Adipocyte (in vitro differentiated cells): ENCODE data around the gene PDGFRB.

Experiments
- DNase-seq: peaks from one replicate; pipeline ENCODE4 v3.0.0-alpha.2; 2015; ENCODE audit warnings: low read depth
- H3K27me3 ChIP-seq: replicated peaks from 2 replicates; pipeline ENCODE4 v1.7.0; 2013; ENCODE audit warnings: mild to moderate bottlenecking, low read length, moderate library complexity; ENCODE audit not compliant: control insufficient read depth, insufficient read depth
- H3K36me3 ChIP-seq: 2 replicates; pipeline ENCODE4 v1.7.0; 2013; ENCODE audit warnings: low read length, mild to moderate bottlenecking, moderate library complexity; ENCODE audit not compliant: control insufficient read depth, insufficient read depth, severe bottlenecking
- H3K4me1 ChIP-seq: 2 replicates; pipeline ENCODE4 v1.7.0; 2013; ENCODE audit warnings: mild to moderate bottlenecking, low read length, moderate library complexity; ENCODE audit not compliant: control insufficient read depth, insufficient read depth
- H3K4me3 ChIP-seq: 2 replicates; pipeline ENCODE4 v1.7.0; 2013; ENCODE audit warnings: mild to moderate bottlenecking, low read length, moderate library complexity
- H3K9ac ChIP-seq: 2 replicates; pipeline ENCODE4 v1.7.0; 2013; ENCODE audit warnings: mild to moderate bottlenecking, low read length, moderate library complexity
- H3K9me3 ChIP-seq: 2 replicates; pipeline ENCODE4 v1.7.0; 2013; ENCODE audit warnings: mild to moderate bottlenecking, low read length, moderate library complexity; ENCODE audit not compliant: control insufficient read depth

PDGFRB gene

DNA sequence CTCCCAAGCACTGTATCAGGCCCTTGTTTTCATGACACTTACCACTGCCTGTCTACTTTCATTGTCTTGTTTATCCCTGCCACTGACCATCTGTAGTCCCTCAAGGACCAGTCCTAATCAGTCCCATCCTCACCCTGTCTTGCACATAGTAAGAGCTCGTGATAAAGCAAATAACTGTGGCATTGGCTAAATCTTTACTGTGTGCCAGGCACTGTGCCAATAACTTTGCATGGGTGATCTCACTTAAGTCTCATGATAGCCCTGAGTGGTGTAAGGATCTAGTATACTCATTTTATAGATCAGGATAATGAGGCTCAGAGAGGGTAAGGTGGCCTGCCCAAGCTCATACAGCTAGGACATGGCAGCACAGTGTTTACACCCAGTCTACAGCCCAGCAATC lies 16.5 kb upstream of the PDGFRB start:
- H3K9me3 ChIP-seq = no peaks in the 10 kb centered on the region
- H3K4me3 ChIP-seq = no peak overlapping the region
- no peak overlapping the region for H3K9ac ChIP-seq
- no peaks in the 10 kb centered on the region for H3K36me3 ChIP-seq
- peaks cover 4% of the 10 kb centered on the region for H3K27me3 ChIP-seq
- peak; percentile 40 for DNase-seq
- H3K4me1 ChIP-seq = no peaks in the 10 kb centered on the region

- Histone ChIP-seq H3K36me3 (no peaks in the 10 kb centered on the region), H3K4me1 (peaks cover 15% of the 10 kb centered on the region), H3K4me3 (no peak overlapping the region), H3K9me3 (no peaks in the 10 kb centered on the region), H3K27me3 (peaks cover 4% of the 10 kb centered on the region), H3K9ac (no peak overlapping the region)
- no peak for DNase-seq
These were observed 13.2 kb upstream of the PDGFRB start for GRCh38 chr5:150168864-150169263.

- peaks cover 4% of the 10 kb centered on the region for H3K27me3 ChIP-seq
- peaks cover 24% of the 10 kb centered on the region for H3K4me1 ChIP-seq
- H3K36me3 ChIP-seq = no peaks in the 10 kb centered on the region
- H3K9ac ChIP-seq = no peak overlapping the region
- H3K9me3 ChIP-seq = no peaks in the 10 kb centered on the region
- no peak overlapping the region for H3K4me3 ChIP-seq
- DNase-seq = no peak
These were observed 12.3 kb upstream of the PDGFRB start for GRCh38 chr5:150167908-150168307.

GRCh38 chr5:150167512-150167850 lies 11.8 kb upstream of the PDGFRB start:
- no peak for DNase-seq

GRCh38 chr5:150166650-150167511 lies 11.2 kb upstream of the PDGFRB start, which contains the start of gene CDX1:
Gene CDX1 (plus strand): TSS chr5:150166778. CDS start chr5:150166877, 99 bp downstream.
- peaks cover 24% of the 10 kb centered on the region for H3K4me1 ChIP-seq
- H3K36me3 ChIP-seq = no peaks in the 10 kb centered on the region
- no peaks in the 10 kb centered on the region for H3K9me3 ChIP-seq
- peaks cover 4% of the 10 kb centered on the region for H3K27me3 ChIP-seq
- no peak for DNase-seq
- H3K9ac ChIP-seq = no peak within 1 kb of the TSS
- no peak within 1 kb of the TSS for H3K4me3 ChIP-seq

More at GRCh38 chr5:150167512-150167850, 11.8 kb upstream of the PDGFRB start:
- Histone ChIP-seq H3K9me3 (no peaks in the 10 kb centered on the region), H3K4me3 (no peak overlapping the region), H3K4me1 (peaks cover 24% of the 10 kb centered on the region), H3K27me3 (peaks cover 4% of the 10 kb centered on the region), H3K36me3 (no peaks in the 10 kb centered on the region), H3K9ac (no peak overlapping the region)

GRCh38 chr5:150166037-150166649 lies 10.5 kb upstream of the PDGFRB start:
- no peak overlapping the region for H3K4me3 ChIP-seq
- no peaks in the 10 kb centered on the region for H3K9me3 ChIP-seq
- no peaks in the 10 kb centered on the region for H3K36me3 ChIP-seq
- H3K4me1 ChIP-seq = peaks cover 27% of the 10 kb centered on the region
- peaks cover 4% of the 10 kb centered on the region for H3K27me3 ChIP-seq
- no peak overlapping the region for H3K9ac ChIP-seq
- DNase-seq = no peak

DNA sequence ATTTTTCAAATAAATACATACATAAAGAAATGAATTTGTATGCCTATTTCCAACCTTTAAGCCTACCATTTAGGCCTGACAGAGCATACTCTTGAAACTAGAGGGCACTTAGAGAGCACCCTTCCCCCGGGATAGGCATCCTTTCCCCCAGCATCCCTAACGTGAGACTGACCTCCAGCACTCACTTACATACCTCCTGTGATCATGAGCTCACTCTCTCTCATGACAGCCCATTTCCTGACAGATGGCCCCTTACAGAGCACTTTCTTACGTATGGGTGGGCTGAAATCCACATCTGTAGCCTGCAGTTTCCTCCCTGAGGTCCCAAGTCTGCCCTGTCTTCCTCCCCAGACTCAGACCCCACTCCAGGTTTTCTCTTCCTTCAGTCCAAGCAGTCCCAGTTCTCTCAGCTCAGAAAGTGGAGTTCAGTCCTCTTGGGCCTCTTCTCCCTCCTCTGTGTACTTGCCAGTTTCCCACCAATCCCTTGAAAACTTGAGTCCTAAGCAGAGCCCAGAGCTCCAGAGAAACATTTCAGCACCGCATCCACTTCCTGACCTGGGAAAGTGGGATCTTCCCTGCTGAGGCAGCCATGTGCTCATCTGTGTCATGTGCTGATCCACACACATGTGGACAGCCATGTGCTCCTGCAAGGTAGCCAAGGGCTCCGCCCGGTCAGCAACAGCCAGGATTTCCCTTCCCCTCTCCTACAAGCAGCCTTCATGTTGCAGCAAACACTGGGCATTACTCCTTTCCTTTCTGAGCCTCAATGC lies 8.8 kb upstream of the PDGFRB start:
- Histone ChIP-seq H3K36me3 (no peaks in the 10 kb centered on the region), H3K4me1 (peaks cover 41% of the 10 kb centered on the region), H3K27me3 (peaks cover 4% of the 10 kb centered on the region), H3K9me3 (no peaks in the 10 kb centered on the region), H3K9ac (peak overlapping the region; percentile 50), H3K4me3 (no peak overlapping the region)
- no peak for DNase-seq

DNA sequence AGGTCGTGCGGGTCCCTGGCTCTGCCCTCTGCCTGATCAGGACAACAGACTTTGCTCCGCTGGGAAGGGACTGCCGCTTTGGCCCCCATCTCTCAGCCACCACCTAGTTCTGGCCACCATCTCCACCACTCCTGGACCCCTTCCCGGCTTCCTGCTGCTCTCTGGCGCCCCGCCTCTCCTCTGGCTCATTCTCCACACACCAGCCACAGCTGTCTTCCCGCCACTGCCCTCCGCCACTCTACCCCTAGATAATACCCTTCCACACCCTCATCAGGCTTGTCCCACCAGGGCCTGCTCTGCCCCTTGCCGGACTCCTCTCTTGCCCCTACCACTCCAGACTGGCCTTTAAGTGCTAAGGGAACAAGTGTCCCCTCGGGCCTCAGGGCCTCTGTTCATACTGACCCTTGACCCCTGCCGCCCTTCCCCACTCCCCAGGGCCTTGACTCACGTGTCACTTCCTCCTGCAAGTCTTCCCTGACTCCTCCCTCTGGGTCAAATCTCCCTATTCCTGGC lies 8.0 kb upstream of the PDGFRB start:
- H3K27me3 ChIP-seq = peaks cover 2% of the 10 kb centered on the region
- no peak overlapping the region for H3K4me3 ChIP-seq
- no peaks in the 10 kb centered on the region for H3K9me3 ChIP-seq
- H3K36me3 ChIP-seq = no peaks in the 10 kb centered on the region
- no peak for DNase-seq
- peaks cover 48% of the 10 kb centered on the region for H3K4me1 ChIP-seq
- peak overlapping the region; percentile 50 for H3K9ac ChIP-seq

- no peaks in the 10 kb centered on the region for H3K36me3 ChIP-seq
- no peak overlapping the region for H3K4me3 ChIP-seq
- H3K4me1 ChIP-seq = peaks cover 54% of the 10 kb centered on the region
- no peak for DNase-seq
- no peaks in the 10 kb centered on the region for H3K9me3 ChIP-seq
- H3K9ac ChIP-seq = peak overlapping the region; percentile 50
- H3K27me3 ChIP-seq = no peaks in the 10 kb centered on the region
These were observed 7.4 kb upstream of the PDGFRB start for GRCh38 chr5:150163035-150163434.

GRCh38 chr5:150162142-150162513 lies 6.5 kb upstream of the PDGFRB start:
- H3K36me3 ChIP-seq = no peaks in the 10 kb centered on the region
- no peak overlapping the region for H3K4me3 ChIP-seq
- no peaks in the 10 kb centered on the region for H3K27me3 ChIP-seq
- no peak for DNase-seq
- peak overlapping the region; percentile 34 for H3K9ac ChIP-seq
- peaks cover 63% of the 10 kb centered on the region for H3K4me1 ChIP-seq
- H3K9me3 ChIP-seq = no peaks in the 10 kb centered on the region
